Stimulated activated CD4-positive, alpha-beta T cell treated with anti-CD3 and anti-CD28 coated beads, Interleukin-15, amount 100 ng/mL, for 1 hour (primary cell): ENCODE data around the gene SPSB3.

Source experiments
- DNase-seq, 2 donors: peaks; one replicate each; pipeline ENCODE4 v3.0.0-alpha.2; 2020; ENCODE audit warnings: low read depth in 1 of 2, low spot score in 1 of 2

Gene SPSB3

GRCh38 chr16:1789643-1790045 lies 7.3 kb upstream of the SPSB3 start:
- no peak for DNase-seq

- no peak for DNase-seq
Observed at GRCh38 chr16:1788708-1789100, 6.3 kb upstream of the SPSB3 start.

- DNase-seq: no peak
Observed at GRCh38 chr16:1788095-1788707, 5.8 kb upstream of the SPSB3 start.

GRCh38 chr16:1787322-1788094 lies 5.1 kb upstream of the SPSB3 start:
- DNase-seq: no peak

GRCh38 chr16:1787056-1787321 lies 4.6 kb upstream of the SPSB3 start:
- DNase-seq: no peak

GRCh38 chr16:1786242-1787055 lies 4.1 kb upstream of the SPSB3 start:
- DNase-seq: no peak

GRCh38 chr16:1785846-1786170 lies 3.4 kb upstream of the SPSB3 start:
- DNase-seq: no peak

- no peak for DNase-seq
Observed at GRCh38 chr16:1784977-1785845, 2.8 kb upstream of the SPSB3 start.

GRCh38 chr16:1781758-1782407 lies 488 bp downstream of the SPSB3 start:
- no peak for DNase-seq

- no peak for DNase-seq
Observed at GRCh38 chr16:1781254-1781653, 1.1 kb downstream of the SPSB3 start.

GRCh38 chr16:1780677-1781072 lies 1.7 kb downstream of the SPSB3 start:
- no peak for DNase-seq

- DNase-seq: no peak
Observed at GRCh38 chr16:1779741-1780676, 2.4 kb downstream of the SPSB3 start.

GRCh38 chr16:1779234-1779701 lies 3.1 kb downstream of the SPSB3 start:
- no peak for DNase-seq

- no peak for DNase-seq
Observed at GRCh38 chr16:1778200-1779179, 3.9 kb downstream of the SPSB3 start.

- DNase-seq: no peak
Observed at GRCh38 chr16:1777375-1778199, 4.8 kb downstream of the SPSB3 start.

- DNase-seq: no peak
Observed at GRCh38 chr16:1776991-1777374, 5.4 kb downstream of the SPSB3 start.

- no peak for DNase-seq
Observed at GRCh38 chr16:1776672-1776955, 5.8 kb downstream of the SPSB3 start.
